CD4-positive, alpha-beta T cell (primary cell): ENCODE data around the gene MCOLN3. TPM values are rescaled to one million over a fixed set of nuclear protein-coding genes. Genes with fewer than 3 reads are reported as not detected.
A peak's percentile ranks its signal among the peaks of the same experiment; 100 is the strongest.

Experiments
- ATAC-seq: fragments of 200-7000 bp; cut with Tn5 transposase; one replicate; pipeline ENCODE4 v1.10.0; 2022; ENCODE audit warnings: mild to moderate bottlenecking; ENCODE audit not compliant: poor library complexity
- CTCF ChIA-PET: fragments of 350-600 bp; sonication (Branson Sonifier 250); formaldehyde crosslinking; loops from one replicate; lab custom pipeline; 2021; ENCODE audit warnings: antibody characterized with exemption, inconsistent platforms; lab: Charles Lee
- POLR2A ChIA-PET: fragments of 350-600 bp; sonication (Branson Sonifier 250); formaldehyde crosslinking; loops from one replicate; lab custom pipeline; 2021; ENCODE audit warnings: antibody characterized with exemption, inconsistent platforms; lab: Charles Lee
- DNase-seq, 14 experiments: peaks; one replicate each; pipeline ENCODE4 v3.0.0-alpha.2; 2013 to 2020; ENCODE audit warnings: mixed read lengths in 2 of 14
- H3K27ac ChIP-seq, 2 donors: one replicate each; pipeline versions ENCODE4 v1.5.1 to v1.7.0; 2013; ENCODE audit warnings: low read length in 2 of 2, low read depth in 1 of 2, mild to moderate bottlenecking in 1 of 2
- H3K27me3 ChIP-seq, 2 experiments: 1 replicate in 1 of 2; 2 replicates in 1 of 2; pipeline versions ENCODE4 v1.6.1 to v1.7.0; 2013; ENCODE audit warnings: low read length in 2 of 2, control low read depth in 1 of 2, mild to moderate bottlenecking in 1 of 2, moderate library complexity in 1 of 2; ENCODE audit not compliant: insufficient read depth in 2 of 2, control insufficient read depth in 1 of 2
- H3K36me3 ChIP-seq: one replicate; pipeline ENCODE4 v1.6.1; 2013; ENCODE audit warnings: low read length, control low read depth; ENCODE audit not compliant: insufficient read depth
- H3K4me1 ChIP-seq: one replicate; pipeline ENCODE4 v1.6.1; 2013; ENCODE audit warnings: low read length, control low read depth; ENCODE audit not compliant: insufficient read depth
- H3K4me3 ChIP-seq: one replicate; pipeline ENCODE4 v1.5.1; 2013; ENCODE audit warnings: mild to moderate bottlenecking, low read length, moderate library complexity
- H3K9me3 ChIP-seq, 2 experiments: 1 replicate in 1 of 2; 2 replicates in 1 of 2; pipeline versions ENCODE4 v1.6.1 to v1.7.0; 2013; ENCODE audit warnings: low read length in 2 of 2, mild to moderate bottlenecking in 2 of 2, control low read depth in 1 of 2, moderate library complexity in 1 of 2; ENCODE audit not compliant: control insufficient read depth in 1 of 2, insufficient read depth in 1 of 2
- H3K27ac Mint-ChIP-seq: one replicate; pipeline ENCODE4 v1.8.0; 2020; ENCODE audit warnings: mixed read lengths
- H3K27me3 Mint-ChIP-seq: one replicate; pipeline ENCODE4 v1.8.0; 2021; ENCODE audit warnings: mixed read lengths
- H3K36me3 Mint-ChIP-seq: one replicate; pipeline ENCODE4 v1.8.0; 2021; ENCODE audit warnings: low read depth, mixed read lengths
- H3K4me1 Mint-ChIP-seq: one replicate; pipeline ENCODE4 v1.8.0; 2021; ENCODE audit warnings: low read depth, mixed read lengths
- H3K4me3 Mint-ChIP-seq: one replicate; pipeline ENCODE4 v1.8.0; 2020; ENCODE audit warnings: mild to moderate bottlenecking, mixed read lengths
- H3K9me3 Mint-ChIP-seq: one replicate; pipeline ENCODE4 v1.8.0; 2020; ENCODE audit warnings: mixed read lengths
- intact Hi-C, 2 experiments: fragments of 100-400 bp; cut with DNase I in 1 of 2; cut with micrococcal nuclease in 1 of 2; formaldehyde crosslinking; loops; one replicate each; pipeline versions ENCODE4 v1.15.1 to v1.9.0; 2023 to 2025; cut with DNase I, micrococcal nuclease
- total RNA-seq, 174 experiments: library from RNA in 2 of 174; stranded (reverse) in 2 of 174; gene quantifications; one replicate each; pipeline ENCODE4 v1.2.3 and lab custom pipeline; 2021 to 2026
- TF ChIP-seq, protein P1 (sequence below): fragments of 200-600 bp; IDR thresholded peaks from one replicate; pipeline ENCODE4 v1.8.0; 2022; ENCODE audit warnings: antibody characterized with exemption, mild to moderate bottlenecking

The MCOLN3 gene
- total RNA-seq, 2 experiments from 2014 or later: 0.14 to 0.22 TPM

DNA sequence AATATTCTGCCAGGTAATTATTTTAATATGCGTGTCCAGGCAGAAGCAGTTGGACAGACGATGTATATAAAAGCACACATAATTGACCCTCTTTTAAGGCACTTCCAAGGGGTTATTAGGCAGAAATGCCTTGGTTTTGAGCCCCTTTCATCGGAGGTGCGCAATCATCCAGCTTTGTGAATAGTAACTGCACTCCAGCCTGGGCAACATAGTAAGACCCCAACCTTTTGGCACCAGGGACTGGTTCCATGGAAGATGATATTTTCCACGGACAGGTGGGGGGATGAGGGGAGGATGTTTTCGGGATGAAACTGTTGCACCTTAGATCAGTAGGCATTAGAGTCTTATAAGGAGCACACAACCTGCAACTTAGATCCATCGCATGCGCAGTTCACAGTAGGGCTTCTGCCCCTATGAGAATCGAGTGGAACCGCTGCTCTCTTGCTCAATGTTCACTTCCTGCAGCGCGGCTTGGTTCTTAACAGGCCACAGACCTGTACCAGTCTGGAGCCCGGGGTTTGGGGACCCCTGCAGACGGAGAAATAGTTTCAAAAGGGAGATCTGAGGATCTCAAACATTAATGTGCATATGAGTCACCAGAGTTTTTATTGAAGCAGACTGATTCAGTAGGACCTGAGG, 49.5 kb downstream of the MCOLN3 start:
- POLR2A ChIA-PET: interaction anchor here (0.7 kb wide), 1 partner anchor 54 kb away, joined by 3 read pairs; no protein-coding TSS in a partner anchor
- no peak overlapping the region for H3K27ac ChIP-seq
- H3K36me3 Mint-ChIP-seq: no peaks in the 10 kb centered on the region

DNA sequence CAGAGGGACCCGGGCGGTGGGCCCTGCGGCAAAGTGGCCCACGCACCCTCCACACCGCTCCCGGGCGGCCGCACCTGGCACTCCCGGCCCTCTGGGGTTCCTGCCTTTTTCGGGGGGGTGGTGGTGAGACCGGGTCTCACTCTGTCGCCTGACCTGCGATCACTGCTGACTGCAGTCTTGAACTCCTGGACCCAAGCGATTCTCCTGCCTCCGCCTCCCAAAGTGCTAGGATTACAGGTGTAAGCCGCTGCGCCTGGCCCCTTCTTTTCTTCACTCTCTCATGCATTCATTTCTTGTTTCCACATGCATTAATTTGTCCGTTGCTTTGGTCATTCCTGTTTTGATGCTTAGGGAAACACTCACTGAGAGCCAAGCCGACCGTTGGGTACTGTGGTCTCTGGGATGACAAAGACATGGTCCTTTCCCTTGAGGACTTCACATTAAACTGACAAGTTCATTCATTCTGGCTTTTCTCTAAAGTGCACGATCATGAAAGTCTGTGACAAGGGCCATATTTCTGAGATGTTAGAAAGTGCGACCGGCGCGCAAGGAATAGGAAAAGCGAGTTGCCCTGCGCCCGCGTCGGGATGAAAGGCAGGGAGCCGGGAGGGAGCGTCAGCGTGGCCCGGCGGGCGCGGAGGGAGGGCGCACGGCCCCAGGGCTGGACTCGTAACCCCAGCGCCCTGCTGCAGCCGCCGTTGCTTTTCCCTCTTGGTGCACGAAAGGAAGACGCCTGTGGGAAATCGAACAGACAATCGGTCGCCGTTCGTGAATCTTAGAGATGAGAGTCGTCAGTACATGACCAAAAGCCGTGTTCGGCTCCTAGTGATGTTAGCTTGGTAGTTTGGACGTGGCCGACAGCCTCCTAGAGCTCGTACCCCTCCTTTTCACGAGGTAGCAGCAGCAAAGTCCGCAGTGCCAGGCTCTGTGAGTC, 50.4 kb downstream of the MCOLN3 start:
- peak overlapping the region; percentile 92 for H3K4me3 Mint-ChIP-seq
- ChIA-PET CTCF (no interaction called here), POLR2A (interaction anchor here (0.7 to 1.1 kb wide), 2 partner anchors 53 kb away, joined by 3 to 4 read pairs; no protein-coding TSS in a partner anchor)
- H3K36me3 Mint-ChIP-seq: no peaks in the 10 kb centered on the region
- TF ChIP-seq, protein P1, sequence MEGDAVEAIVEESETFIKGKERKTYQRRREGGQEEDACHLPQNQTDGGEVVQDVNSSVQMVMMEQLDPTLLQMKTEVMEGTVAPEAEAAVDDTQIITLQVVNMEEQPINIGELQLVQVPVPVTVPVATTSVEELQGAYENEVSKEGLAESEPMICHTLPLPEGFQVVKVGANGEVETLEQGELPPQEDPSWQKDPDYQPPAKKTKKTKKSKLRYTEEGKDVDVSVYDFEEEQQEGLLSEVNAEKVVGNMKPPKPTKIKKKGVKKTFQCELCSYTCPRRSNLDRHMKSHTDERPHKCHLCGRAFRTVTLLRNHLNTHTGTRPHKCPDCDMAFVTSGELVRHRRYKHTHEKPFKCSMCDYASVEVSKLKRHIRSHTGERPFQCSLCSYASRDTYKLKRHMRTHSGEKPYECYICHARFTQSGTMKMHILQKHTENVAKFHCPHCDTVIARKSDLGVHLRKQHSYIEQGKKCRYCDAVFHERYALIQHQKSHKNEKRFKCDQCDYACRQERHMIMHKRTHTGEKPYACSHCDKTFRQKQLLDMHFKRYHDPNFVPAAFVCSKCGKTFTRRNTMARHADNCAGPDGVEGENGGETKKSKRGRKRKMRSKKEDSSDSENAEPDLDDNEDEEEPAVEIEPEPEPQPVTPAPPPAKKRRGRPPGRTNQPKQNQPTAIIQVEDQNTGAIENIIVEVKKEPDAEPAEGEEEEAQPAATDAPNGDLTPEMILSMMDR: no peak
- intact Hi-C loops: loop anchor here (2.0 to 5.0 kb wide), 2 partner anchors 51 to 53 kb away; no protein-coding TSS in a partner anchor
- no peaks in the 10 kb centered on the region for H3K9me3 Mint-ChIP-seq
- Histone ChIP-seq H3K9me3 (no peaks in the 10 kb centered on the region), H3K36me3 (no peaks in the 10 kb centered on the region), H3K4me1 (peaks cover 30% of the 10 kb centered on the region), H3K27me3 (peaks cover 8 to 36% of the 10 kb centered on the region in 2 experiments), H3K27ac (no peak overlapping the region), H3K4me3 (peak overlapping the region; percentile 79)
- H3K27ac Mint-ChIP-seq: peak overlapping the region; percentile 18
- H3K4me1 Mint-ChIP-seq: peaks cover 29% of the 10 kb centered on the region
- peak in 2 of 14 experiments; percentile 28 to 43 for DNase-seq
- ATAC-seq: peak; percentile 15
- H3K27me3 Mint-ChIP-seq: peaks cover 55% of the 10 kb centered on the region

More for the DNA sequence above, 49.5 kb downstream of the MCOLN3 start:
- CTCF ChIA-PET: no interaction called here
- H3K27me3 ChIP-seq: peaks cover 8 to 36% of the 10 kb centered on the region in 2 experiments
- no peaks in the 10 kb centered on the region for H3K36me3 ChIP-seq
- peak in 13 of 14 experiments; percentile 9 to 82 (median 50) for DNase-seq
- Mint-ChIP-seq H3K9me3 (no peaks in the 10 kb centered on the region), H3K4me3 (peak overlapping the region; percentile 92), H3K27ac (peak overlapping the region; percentile 67), H3K4me1 (peaks cover 27% of the 10 kb centered on the region), H3K27me3 (peaks cover 51% of the 10 kb centered on the region)
- intact Hi-C loops: loop anchor here in 1 of 2 experiments (5.0 kb wide), 1 partner anchor 51 kb away; no protein-coding TSS in a partner anchor
- peak overlapping the region; percentile 79 for H3K4me3 ChIP-seq
- peak; percentile 73 for ATAC-seq
- H3K9me3 ChIP-seq: no peaks in the 10 kb centered on the region
- TF ChIP-seq, protein P1: no peak
- peaks cover 30% of the 10 kb centered on the region for H3K4me1 ChIP-seq
